Activated T-cell treated with anti-CD3 and anti-CD28 coated beads, Interleukin-2, amount 50 U/mL, for 48 hours (primary cell): ENCODE measurements around the gene SEBOX.

Experiments used
- DNase-seq, 2 experiments: peaks; one replicate each; pipeline ENCODE4 v3.0.0-alpha.2; 2020

Gene SEBOX

DNA sequence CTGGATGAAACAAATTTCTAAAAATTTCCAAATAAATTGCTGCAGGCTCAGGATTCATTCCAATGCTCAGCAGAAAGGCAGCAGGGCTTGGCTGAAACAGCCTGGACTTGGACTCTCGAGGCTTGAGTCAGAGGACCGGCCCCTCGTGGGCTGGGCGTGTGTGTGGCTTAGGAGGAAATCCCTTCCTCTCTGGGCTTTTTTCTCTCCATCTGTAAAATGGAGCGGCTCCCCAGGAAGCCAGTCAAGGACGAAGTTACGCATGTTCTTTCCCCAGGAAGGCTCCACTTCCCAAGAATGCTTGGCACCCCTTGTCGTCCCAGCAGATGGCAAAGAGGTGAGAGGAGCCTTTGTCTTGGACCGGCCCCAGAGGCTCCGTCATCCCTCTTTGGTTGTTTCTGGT lies 27.5 kb upstream of the SEBOX start:
- DNase-seq: no peak

DNA sequence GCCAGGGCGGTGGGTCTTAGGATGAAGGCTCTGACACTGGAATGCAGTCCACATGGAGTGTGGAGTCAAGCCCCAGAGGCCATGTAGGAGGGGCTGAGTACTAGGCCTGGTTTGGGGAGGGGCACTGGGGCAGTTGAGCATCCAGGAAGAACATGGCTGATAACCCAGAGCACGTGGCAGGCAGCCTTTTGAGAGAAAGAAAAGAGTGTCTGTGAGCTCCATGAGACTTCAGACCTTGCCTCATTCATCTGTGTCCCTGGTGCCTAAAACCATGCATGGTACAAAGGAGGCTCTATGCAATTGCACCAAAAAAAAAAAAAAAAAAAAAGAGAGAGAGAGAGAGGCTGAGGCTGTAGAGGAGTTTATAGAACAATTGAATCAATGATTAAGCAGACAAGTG lies 26.4 kb upstream of the SEBOX start:
- no peak for DNase-seq

DNA sequence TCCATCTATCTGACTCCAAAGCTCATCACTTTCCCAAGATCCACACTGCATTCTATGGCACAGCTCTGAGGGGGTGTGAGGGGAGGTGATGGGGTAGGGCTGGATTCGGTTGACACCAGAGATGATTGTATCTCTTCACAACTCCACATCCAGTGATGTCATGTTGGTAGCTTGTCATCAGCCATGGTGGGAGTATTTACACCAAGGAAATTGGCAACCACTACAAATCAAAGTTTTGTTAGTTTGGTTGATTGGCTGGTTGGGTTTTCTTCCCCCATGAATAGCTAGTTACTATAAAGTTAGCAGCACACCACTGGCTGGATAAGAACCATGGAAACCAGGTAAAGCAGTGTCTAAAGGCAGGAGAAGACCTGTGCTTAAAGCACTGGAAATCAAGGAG lies 26.0 kb upstream of the SEBOX start:
- DNase-seq: no peak

DNA sequence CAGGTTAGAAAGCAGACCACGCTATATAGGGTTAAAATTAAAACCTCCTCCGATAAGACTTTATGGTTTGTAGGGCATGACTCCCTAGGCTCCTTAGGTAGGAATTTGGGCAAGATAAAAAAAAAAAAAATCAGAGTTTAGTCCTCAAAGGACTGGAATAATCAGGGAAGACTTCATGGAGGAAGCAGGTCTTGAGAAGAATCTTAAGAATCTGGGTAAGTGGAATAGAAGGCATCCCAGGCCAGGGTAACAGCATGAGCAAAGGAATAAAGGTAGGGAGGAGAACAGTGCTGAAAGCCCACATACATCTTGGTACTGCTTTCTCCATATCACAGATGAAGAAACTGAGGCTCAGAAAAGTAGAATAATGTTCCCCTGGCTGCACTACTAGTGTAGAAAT lies 25.6 kb upstream of the SEBOX start:
- DNase-seq: no peak

DNA sequence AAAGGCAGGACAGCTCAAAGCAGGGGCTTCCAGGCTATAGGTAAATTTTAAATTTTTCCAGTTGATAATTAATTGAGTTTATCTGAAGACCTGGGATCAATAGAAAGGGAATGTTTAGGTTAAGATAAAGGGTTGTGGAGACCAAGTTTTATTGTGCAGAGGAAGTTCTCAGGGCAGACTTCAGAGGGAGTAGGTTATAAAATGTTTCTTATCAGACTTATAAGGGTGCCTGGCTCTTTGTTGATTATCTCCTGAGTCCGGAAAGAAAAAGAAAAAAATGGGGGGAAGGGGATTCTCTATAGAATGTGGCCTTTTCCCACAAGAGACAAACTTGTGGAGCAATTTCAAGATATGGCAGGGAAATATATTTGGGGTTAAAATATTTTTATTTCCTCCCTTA lies 25.1 kb upstream of the SEBOX start:
- DNase-seq: no peak

DNA sequence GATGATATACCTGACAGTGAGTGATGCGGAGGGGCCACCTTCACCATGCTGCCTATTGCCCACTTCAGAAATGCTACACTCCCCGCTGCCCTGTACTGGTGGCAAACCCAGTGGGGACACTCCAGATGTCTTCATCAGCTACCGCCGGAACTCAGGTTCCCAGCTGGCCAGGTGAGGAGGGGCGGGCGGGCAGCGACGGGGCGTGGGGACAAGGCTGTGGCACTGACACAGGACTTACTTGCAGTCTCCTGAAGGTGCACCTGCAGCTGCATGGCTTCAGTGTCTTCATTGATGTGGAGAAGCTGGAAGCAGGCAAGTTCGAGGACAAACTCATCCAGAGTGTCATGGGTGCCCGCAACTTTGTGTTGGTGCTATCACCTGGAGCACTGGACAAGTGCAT lies 23.1 kb upstream of the SEBOX start:
- no peak for DNase-seq

DNA sequence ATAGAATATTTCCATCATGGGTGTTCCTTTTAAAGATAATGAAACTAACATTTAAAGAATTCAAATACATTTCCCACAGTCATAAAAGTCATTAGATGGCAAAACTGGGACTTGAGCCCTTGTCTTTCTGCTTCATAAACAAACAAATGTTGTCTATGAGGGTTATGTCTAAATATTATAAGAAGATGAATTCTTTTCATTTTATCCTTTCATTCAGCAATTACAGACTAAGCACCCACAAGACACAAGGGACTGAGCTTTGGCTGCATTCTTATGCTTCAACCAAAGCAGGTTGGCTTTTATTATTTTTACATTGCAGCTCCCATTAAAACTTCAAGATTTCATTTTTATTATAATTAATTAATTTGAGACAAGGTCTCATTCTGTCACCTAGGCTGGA lies 21.4 kb upstream of the SEBOX start:
- no peak for DNase-seq

DNA sequence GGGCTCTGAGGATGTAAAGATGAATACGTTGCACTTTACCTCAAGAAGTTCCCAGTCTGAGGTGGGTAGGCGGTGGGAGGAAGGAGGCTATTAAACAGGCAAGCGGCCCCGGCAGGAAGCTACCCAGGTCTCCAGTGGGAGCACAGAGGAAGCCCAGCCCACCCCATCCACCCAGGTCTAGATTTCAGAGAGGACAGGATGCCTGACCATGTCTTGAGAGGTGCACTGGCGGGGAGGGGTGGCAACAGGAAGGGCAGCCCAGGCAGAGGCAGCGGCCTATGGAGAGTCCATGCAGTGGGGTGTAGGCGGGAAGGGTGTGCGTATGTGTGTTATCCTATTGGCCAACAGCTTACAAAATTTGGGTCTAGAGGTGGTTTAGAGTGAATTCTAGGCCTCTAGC lies 20.4 kb upstream of the SEBOX start:
- peak; percentile 38 to 47 for DNase-seq

DNA sequence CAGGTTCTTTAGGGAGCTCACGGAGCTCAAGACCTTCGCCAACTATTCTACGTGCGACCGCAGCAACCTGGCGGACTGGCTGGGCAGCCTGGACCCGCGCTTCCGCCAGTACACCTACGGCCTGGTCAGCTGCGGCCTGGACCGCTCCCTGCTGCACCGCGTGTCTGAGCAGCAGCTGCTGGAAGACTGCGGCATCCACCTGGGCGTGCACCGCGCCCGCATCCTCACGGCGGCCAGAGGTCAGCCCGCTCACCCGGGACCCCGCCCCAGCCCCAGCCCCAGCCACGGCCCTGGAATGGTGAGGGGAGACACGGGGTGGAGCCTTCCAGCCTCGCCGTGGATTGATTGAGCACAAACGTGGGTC lies 20.0 kb upstream of the SEBOX start:
- peak in 1 of 2 experiments; percentile 36 for DNase-seq

DNA sequence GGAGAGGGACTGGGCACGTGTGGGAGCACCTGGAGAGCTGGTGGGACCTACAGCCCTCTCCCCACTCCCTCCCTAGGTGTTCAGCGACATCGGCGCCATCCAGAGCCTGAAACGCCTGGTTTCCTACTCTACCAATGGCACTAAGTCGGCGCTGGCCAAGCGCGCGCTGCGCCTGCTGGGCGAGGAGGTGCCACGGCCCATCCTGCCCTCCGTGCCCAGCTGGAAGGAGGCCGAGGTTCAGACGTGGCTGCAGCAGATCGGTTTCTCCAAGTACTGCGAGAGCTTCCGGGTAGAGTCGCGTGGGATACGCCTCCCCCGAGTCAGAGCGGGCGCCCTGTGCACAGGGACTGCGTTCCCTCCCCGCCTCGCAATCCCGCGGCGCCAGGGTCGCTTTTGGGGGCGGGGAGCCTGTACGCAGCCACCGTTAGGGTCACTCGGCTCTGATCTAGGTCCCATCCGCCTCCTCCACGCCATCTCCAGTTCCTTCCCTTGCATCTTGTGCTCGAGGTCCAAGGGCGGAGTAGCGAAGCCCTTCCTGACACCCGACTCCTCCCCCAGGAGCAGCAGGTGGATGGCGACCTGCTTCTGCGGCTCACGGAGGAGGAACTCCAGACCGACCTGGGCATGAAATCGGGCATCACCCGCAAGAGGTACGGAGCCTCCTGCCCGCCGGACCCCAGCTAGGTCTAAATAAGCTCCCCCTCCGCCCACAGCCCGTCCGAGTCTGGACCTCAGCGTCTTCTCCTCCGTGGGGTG lies 19.5 kb upstream of the SEBOX start:
- DNase-seq: peak; percentile 76 to 81

DNA sequence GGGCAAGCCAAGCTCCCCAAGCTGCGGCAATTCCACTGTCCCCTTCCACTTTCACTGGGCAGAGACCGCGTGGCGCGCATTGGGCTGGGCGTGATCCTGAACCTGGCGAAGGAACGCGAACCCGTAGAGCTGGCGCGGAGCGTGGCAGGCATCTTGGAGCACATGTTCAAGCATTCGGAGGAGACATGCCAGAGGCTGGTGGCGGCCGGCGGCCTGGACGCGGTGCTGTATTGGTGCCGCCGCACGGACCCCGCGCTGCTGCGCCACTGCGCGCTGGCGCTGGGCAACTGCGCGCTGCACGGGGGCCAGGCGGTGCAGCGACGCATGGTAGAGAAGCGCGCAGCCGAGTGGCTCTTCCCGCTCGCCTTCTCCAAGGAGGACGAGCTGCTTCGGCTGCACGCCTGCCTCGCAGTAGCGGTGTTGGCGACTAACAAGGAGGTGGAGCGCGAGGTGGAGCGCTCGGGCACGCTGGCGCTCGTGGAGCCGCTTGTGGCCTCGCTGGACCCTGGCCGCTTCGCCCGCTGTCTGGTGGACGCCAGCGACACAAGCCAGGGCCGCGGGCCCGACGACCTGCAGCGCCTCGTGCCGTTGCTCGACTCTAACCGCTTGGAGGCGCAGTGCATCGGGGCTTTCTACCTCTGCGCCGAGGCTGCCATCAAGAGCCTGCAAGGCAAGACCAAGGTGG lies 16.3 kb upstream of the SEBOX start:
- peak; percentile 51 to 60 for DNase-seq

DNA sequence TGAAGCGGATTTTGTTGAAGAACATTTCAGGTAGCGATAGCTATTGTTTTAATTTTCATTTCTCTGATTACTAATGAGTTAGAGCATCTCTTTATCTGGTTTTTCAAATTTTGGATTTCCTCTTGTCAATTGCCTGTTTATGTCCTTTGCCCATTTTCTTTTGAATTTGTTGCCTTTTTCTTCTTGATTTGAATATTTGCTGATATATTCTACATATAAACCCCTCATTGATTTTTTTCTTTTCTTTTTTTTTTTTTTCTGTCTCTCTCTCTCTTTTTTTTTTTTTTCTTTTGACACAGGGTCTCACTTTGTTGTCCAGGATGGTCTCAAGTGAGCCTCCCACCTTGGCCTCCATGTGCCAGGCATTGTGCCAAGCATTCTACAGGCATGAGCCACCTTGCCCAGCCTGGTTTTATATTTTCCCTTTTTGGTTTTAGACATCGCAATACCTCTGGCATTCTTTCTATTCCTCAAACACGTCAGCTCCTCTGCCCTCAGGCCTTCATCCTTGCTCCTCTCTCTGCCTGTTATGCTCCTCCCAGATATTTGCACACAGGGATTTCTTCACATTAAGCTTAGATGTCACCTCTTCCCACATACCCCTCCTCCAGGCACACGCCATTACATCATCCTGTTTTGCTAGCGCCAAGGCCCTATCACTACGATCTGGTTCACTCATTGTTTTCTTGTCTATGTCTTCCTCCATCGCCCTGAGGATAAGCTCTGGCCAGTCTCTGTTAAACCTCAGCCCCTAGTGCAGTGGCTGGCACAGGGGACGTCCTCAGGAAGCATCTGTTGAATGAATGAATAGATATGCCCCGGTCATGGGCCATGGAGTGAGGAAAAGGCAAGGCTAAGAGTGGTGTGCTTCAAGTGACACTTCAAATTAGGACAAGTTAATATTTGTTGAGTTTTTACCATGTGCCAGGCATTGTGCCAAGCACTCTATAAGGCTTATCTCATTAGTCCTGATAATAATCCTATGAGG lies 15.1 kb upstream of the SEBOX start:
- no peak for DNase-seq

DNA sequence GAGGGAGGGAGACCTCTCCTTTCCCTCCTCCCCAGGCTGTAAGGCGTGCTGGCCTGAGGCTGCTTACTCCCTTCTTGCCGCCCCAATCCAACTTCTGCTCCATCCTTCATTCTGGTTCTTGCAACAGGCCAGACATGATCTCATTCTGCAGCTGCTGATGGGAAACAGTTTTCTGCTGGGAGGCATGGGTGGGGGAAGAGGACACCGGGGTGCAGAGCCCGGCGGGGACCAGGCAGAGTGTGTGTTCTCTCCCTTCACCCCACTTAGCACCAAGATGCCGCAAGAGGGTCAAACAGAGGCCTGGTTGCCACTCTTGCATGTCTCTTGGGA lies 7.9 kb upstream of the SEBOX start:
- DNase-seq: no peak

DNA sequence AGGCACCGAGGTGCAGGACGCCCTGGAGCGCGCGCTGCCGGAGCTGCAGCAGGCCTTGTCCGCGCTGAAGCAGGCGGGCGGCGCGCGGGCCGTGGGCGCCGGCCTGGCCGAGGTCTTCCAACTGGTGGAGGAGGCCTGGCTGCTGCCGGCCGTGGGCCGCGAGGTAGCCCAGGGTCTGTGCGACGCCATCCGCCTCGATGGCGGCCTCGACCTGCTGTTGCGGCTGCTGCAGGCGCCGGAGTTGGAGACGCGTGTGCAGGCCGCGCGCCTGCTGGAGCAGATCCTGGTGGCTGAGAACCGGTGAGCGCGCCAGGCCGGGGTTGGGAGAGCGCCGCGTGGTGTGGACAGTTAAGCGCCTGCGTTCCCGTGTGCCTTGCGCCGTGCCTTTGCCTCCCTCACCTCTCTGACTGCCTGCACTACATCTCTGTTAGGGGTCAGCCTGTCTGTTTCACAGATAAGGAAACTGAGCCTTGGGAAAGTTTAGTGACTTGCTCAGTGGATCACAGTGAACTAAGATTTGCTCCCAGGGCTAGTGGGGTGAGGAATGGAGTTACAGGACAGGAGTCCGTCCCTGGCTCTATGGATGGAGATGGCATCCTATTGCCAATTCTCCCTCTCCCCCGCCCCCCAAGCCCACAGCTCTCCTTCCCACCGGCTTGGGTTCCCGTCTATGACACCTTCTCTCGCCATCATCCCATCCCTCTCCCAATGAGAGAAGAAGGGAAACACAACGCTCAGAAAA lies 7.4 kb upstream of the SEBOX start:
- DNase-seq: peak; percentile 52 to 59

DNA sequence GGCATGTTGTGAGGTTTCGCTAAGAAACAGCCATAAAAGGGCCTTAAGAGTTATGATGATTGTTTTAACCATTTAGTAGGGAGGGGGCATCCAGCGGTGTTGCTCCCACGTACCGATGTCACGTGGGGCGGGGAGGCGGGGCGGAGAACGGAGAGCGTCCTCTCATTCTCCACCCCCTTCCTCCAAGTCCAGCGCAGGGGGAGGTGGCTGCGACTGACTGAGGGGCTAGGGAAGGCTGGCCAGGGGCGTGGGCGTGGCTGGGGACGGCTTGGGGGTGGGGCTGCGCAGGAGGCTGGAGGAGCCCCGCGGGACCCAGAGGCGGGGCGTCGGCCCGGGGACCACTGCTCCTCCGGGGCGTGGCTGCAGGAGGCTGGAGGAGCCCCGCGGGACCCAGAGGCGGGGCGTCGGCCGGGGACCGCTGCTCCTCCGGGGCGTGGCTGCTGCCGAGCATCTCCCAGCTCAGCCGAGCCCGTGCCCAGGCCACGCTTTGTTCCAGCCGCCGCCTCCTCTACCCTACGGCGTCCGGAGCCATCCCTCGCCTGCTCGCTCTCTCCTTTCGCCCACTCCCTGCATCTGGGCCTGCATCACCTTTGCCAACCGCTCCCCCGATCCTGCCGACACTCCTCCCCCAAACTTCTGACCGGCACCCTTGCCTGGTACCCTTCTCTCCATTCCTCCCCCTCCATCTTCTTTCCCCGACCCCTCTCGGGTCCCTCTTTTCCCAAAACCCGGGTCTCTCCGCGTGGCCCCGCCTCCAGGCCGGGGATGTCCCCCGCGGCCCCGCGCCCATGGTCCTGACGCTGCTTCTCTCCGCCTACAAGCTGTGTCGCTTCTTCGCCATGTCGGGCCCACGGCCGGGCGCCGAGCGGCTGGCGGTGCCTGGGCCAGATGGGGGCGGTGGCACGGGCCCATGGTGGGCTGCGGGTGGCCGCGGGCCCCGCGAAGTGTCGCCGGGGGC lies 6.5 kb upstream of the SEBOX start, which contains the start of gene SARM1:
TSS of gene SARM1 (plus strand) at position 450 of the 958 bp plus-strand sequence. CDS start at position 789, 339 bp downstream.
- DNase-seq: peak; percentile 92 to 94

DNA sequence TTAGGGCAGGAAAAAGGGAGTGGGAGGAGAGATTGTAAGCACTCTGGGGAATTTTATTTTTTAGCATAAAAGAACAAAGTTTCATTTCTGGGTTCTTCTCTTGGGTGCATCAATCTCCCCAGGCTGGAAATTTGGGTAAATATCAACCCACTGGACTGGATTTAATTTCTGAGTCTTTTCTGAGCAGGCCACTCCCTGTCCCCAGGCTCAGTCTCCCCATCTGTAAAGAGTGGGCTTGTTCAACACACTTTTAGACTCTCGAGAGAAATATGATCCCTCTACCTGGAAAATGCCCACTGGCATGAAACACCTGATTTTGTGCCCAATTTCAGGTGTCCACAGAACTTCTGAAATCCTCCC lies 5.7 kb upstream of the SEBOX start:
- DNase-seq: no peak

DNA sequence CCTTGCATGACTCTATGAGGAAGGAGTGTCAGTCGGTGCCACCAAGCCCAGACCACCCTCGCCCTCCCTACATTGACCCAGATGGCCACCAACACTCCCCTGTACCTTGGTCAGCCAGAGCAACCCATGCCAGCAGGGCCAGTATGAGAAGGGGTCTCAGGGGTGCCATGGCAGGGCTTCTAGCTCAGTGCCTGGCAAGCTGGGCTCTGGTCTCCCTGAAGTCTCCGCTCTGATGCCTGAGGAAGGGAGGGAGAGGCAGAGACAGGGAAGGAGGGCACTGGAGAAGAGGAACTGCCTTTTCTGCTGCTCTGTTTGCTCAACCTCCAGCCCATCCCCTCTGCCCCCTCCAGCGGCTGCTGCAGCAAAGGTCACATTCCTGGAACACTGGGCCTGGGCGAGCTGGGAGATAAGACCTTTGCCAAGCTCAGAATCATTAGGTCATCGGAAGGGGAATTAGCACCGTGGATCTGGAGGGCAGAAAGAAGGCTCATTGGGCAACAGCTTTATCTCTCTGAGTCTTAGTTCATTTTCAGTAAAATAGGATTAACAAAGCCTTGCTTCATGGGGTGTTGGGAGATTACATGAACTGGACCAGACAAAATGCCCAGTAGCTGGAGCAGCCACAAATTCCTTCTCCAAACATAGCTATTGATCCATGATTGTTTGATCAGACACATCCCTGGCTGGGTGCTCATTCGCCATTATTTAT lies 5.2 kb upstream of the SEBOX start, which contains the start of gene VTN:
TSS of gene VTN (minus strand) at position 273 of the 709 bp plus-strand sequence. CDS start at position 169, 104 bp downstream.
- no peak for DNase-seq

DNA sequence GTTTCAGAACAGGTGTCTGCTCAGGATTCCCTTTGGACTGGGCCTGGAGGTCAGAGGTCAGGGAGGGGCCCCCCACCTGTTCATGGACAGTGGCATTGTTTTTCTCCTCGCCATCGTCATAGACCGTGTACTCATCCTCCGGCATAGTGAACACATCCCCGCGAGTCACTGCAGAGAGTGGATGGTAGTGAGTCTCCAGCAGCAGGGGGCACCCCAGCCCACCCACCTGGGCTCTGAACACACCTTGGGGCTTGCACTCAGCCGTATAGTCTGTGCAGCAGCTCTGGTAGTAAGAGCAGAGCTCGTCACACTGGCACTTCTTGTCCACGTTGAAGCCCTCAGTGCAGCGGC lies 4.7 kb upstream of the SEBOX start:
- no peak for DNase-seq

DNA sequence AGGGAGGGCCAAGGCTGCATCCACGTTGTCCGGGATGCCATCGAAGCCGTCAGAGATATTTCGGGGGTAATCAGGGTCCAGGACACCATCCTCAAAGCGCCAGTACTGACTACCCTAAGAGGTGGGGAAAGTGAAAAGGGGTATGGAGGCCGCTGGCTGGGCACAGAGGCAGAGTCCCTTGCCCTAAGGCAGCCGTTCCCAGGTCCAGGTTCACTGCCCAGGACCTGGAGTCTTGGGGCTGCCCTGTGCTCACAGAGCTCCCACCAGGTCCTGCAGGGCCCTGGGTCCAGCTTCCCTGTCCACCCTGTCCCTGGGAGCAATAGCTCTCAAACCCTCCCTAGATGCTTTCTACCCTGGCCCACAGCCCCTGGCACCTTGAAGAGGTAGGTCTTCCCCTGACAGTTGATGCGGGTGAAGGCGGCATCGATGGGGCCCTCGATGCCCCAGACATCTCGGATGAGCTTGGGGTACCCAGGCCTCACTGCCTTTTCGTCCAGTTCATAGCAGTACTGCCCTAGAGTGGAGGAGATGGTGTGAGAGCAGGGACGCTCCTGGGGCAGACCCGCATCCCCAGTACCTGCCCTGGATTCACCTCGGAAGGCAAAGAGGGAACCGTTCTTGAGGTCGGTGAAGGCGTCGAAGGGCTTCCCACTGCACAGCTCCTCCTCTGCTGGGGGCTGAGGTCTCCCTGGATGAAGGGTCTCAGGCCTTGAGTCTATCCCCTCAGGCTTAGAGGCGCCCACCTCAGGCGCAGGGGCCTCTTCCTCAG lies 4.1 kb upstream of the SEBOX start:
- DNase-seq: no peak

DNA sequence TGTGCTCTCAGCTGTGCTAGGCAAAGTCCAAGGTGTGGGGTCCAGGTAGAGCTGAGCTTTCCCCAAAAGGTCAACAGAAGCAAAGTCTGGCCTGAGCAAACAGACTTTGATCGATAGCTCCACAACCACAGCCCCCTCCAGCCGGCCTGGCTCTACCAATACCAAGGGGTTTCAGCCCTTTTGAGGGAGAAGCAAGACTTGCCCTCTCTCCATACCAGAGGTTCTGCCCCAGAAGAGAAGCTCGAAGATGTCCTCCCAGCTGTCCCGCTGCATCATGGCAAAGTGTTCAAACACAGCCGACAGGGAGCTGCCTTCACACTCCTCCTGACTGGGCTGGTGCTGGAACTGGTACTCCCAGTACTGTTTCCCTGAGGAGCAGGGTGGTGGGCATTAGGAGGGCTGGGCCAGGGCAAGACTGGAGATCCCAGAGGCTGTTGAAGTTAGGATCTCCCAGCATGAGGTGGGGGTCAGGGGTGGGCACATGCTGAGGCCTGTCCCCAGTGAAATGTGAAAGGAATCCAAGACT lies 3.4 kb upstream of the SEBOX start:
- DNase-seq: no peak
